IMR-90 (cell line): ENCODE measurements around the gene SLC25A44. TPM values are rescaled to one million over a fixed set of nuclear protein-coding genes. Genes with fewer than 3 reads are reported as not detected.

Experiments
- ATAC-seq: fragments of 200-7000 bp; cut with Tn5 transposase; 2 replicates; pipeline ENCODE4 v1.9.1; 2020; ENCODE audit warnings: low read depth, mild to moderate bottlenecking, moderate library complexity
- BruUV-seq: library from RNA; stranded (reverse); fragments of 400-500 nt; replicated peaks from 2 replicates; lab custom pipeline; 2021; lab: Mats Ljungman, UMichigan
- CTCF ChIA-PET: fragments of 300-600 bp; formaldehyde crosslinking; extraction: SDS; loops from one replicate; lab custom pipeline; 2021; ENCODE audit warnings: antibody characterized with exemption; lab: Yijun Ruan, JAX
- POLR2A ChIA-PET: fragments of 300-600 bp; sonication (Branson Sonifier 250); formaldehyde crosslinking; loops from one replicate; lab custom pipeline; 2022; ENCODE audit warnings: antibody characterized with exemption; ENCODE audit not compliant: unreplicated experiment; lab: Charles Lee
- DNase-seq: peaks from one replicate; pipeline ENCODE4 v3.0.0; 2013
- H2AFZ ChIP-seq: replicated peaks from 2 replicates; pipeline ENCODE3; 2013; ENCODE audit warnings: low read length, mild to moderate bottlenecking; ENCODE audit not compliant: poor library complexity
- H2AK5ac ChIP-seq: 2 replicates; pipeline ENCODE4 v1.6.1; 2013; ENCODE audit warnings: low read depth, low read length, inconsistent platforms
- H2AK9ac ChIP-seq: replicated peaks from 2 replicates; pipeline ENCODE3; 2013; ENCODE audit warnings: mild to moderate bottlenecking, low read depth, low read length, moderate library complexity; ENCODE audit not compliant: poor library complexity
- H2BK120ac ChIP-seq: 2 replicates; pipeline ENCODE4 v1.6.1; 2013; ENCODE audit warnings: low read depth, low read length, inconsistent platforms
- H2BK15ac ChIP-seq: 3 replicates; pipeline ENCODE4 v1.6.1; 2013; ENCODE audit warnings: low read depth, low read length, inconsistent platforms
- H2BK20ac ChIP-seq: 2 replicates; pipeline ENCODE4 v1.6.1; 2013; ENCODE audit warnings: low read depth, mild to moderate bottlenecking, inconsistent platforms, low read length, moderate library complexity
- H2BK5ac ChIP-seq: 2 replicates; pipeline ENCODE4 v1.6.1; 2013; ENCODE audit warnings: mild to moderate bottlenecking, low read depth, low read length, inconsistent platforms; ENCODE audit not compliant: poor library complexity, severe bottlenecking
- H3K14ac ChIP-seq: replicated peaks from 2 replicates; pipeline ENCODE4 v1.6.1; 2013; ENCODE audit warnings: low read depth, low read length, inconsistent platforms
- H3K18ac ChIP-seq: 2 replicates; pipeline ENCODE4 v1.6.1; 2013; ENCODE audit warnings: low read depth, low read length, control low read depth
- H3K23ac ChIP-seq: 2 replicates; pipeline ENCODE4 v1.6.1; 2013; ENCODE audit warnings: low read depth, low read length, inconsistent platforms
- H3K27ac ChIP-seq: 2 replicates; pipeline ENCODE4 v1.5.1; 2013; ENCODE audit warnings: mild to moderate bottlenecking, control low read depth, low read length; ENCODE audit not compliant: insufficient read depth
- H3K27me3 ChIP-seq: 2 replicates; pipeline ENCODE4 v1.6.1; 2013; ENCODE audit warnings: low read length; ENCODE audit not compliant: control insufficient read depth, insufficient read depth
- H3K36me3 ChIP-seq: 2 replicates; pipeline ENCODE4 v1.6.1; 2013; ENCODE audit warnings: low read length, mixed read lengths; ENCODE audit not compliant: control insufficient read depth, insufficient read depth
- H3K4ac ChIP-seq: 2 replicates; pipeline ENCODE4 v1.6.1; 2013; ENCODE audit warnings: low read depth, low read length, inconsistent platforms
- H3K4me1 ChIP-seq: 2 replicates; pipeline ENCODE4 v1.6.1; 2013; ENCODE audit warnings: low read length, mixed read lengths; ENCODE audit not compliant: control insufficient read depth, insufficient read depth
- H3K4me2 ChIP-seq: 2 replicates; pipeline ENCODE4 v1.6.1; 2013; ENCODE audit warnings: low read depth, mild to moderate bottlenecking, control low read depth, low read length, moderate library complexity
- H3K4me3 ChIP-seq: 2 replicates; pipeline ENCODE4 v1.5.1; 2013; ENCODE audit warnings: low read depth, mild to moderate bottlenecking, control low read depth, low read length, moderate library complexity; ENCODE audit not compliant: insufficient read depth
- H3K56ac ChIP-seq: 2 replicates; pipeline ENCODE4 v1.6.1; 2013; ENCODE audit warnings: low read length, inconsistent platforms; ENCODE audit not compliant: insufficient read depth; ENCODE audit errors: extremely low read depth
- H3K79me1 ChIP-seq, 2 experiments: 2 replicates each; pipeline ENCODE4 v1.6.1; 2013; ENCODE audit warnings: low read length in 2 of 2, inconsistent platforms in 1 of 2, low read depth in 1 of 2
- H3K9ac ChIP-seq: 2 replicates; pipeline ENCODE4 v1.6.1; 2013; ENCODE audit warnings: low read depth, low read length, control low read depth
- H3K9me1 ChIP-seq: 2 replicates; pipeline ENCODE4 v1.6.1; 2013; ENCODE audit warnings: low read length, inconsistent platforms; ENCODE audit not compliant: insufficient read depth
- H3K9me3 ChIP-seq: 2 replicates; pipeline ENCODE4 v1.6.1; 2013; ENCODE audit warnings: low read length; ENCODE audit not compliant: control insufficient read depth, insufficient read depth
- H4K20me1 ChIP-seq: 2 replicates; pipeline ENCODE4 v1.6.1; 2013; ENCODE audit warnings: low read length, inconsistent platforms; ENCODE audit not compliant: insufficient read depth
- H4K5ac ChIP-seq: 2 replicates; pipeline ENCODE4 v1.6.1; 2013; ENCODE audit warnings: mild to moderate bottlenecking, low read depth, low read length, control low read depth
- H4K8ac ChIP-seq, 2 experiments: 2 replicates each; pipeline ENCODE4 v1.6.1; 2013; ENCODE audit warnings: low read depth in 2 of 2, low read length in 2 of 2, control low read depth in 1 of 2, inconsistent platforms in 1 of 2
- H4K91ac ChIP-seq: 2 replicates; pipeline ENCODE4 v1.6.1; 2013; ENCODE audit warnings: low read depth, low read length, inconsistent platforms; ENCODE audit not compliant: insufficient read depth
- CEBPB ChIP-seq: IDR thresholded peaks from 2 replicates; pipeline ENCODE4 v1.6.1; 2012; ENCODE audit warnings: low read depth, low read length, improper control_type of control experiment
- MAZ ChIP-seq: IDR thresholded peaks from 2 replicates; pipeline ENCODE4 v1.6.1; 2012; ENCODE audit warnings: low read depth, mild to moderate bottlenecking, low read length, improper control_type of control experiment, moderate library complexity, borderline replicate concordance
- WGBS, 2 experiments: methylation state at CpG; one replicate each; pipeline versions ENCODE4 v1.1.5 to v1.1.7; 2013; ENCODE audit warnings: missing lambda C conversion rate in 2 of 2; ENCODE audit not compliant: insufficient read length in 1 of 2; ENCODE audit errors: extremely low coverage in 2 of 2; 5-methylcytosine and 5-hydroxymethylcytosine counted together
- dilution Hi-C: fragments of 300-500 bp; cut with HindIII; formaldehyde crosslinking; loops from one replicate; pipeline ENCODE4 v1.14.3; 2018; ENCODE audit warnings: low sequenced_read_pairs; ENCODE audit not compliant: unreplicated experiment
- in situ Hi-C: fragments of 300-500 bp; cut with MboI; formaldehyde crosslinking; loops from 3 replicates; pipeline ENCODE4 v1.14.3; 2019; ENCODE audit warnings: low sequenced_read_pairs, inconsistent platforms, mixed read lengths
- intact Hi-C: fragments of 100-400 bp; cut with micrococcal nuclease; formaldehyde crosslinking; loops from 2 replicates; pipeline ENCODE4 v1.10.0; 2022
- polyA plus RNA-seq, 3 experiments: library from polyadenylated mRNA; depleted of rRNA; stranded (reverse); fragments of >200 nt; gene quantifications; 2 replicates each; pipeline ENCODE4 v1.2.3, GENCODE V29; 2012; ENCODE audit warnings: low replicate concordance in 1 of 3
- total RNA-seq: library from RNA; depleted of rRNA; stranded (reverse); fragments of >200 nt; gene quantifications from 2 replicates; pipeline ENCODE4 v1.2.3, GENCODE V29; 2012

SLC25A44 gene
- total and polyA plus RNA-seq, 2 of the 4 experiments (the other 2 are of a cell fraction), result 12.7 to 20.2 TPM

- H3K9me3 ChIP-seq, result no peaks in the 10 kb centered on the region
- peak overlapping the region; percentile 47 for H3K4ac ChIP-seq
- no peaks in the 10 kb centered on the region for H4K20me1 ChIP-seq
- H3K9me1 ChIP-seq, result peaks cover 13% of the 10 kb centered on the region
- peak overlapping the region; percentile 73; the same call in 1 of the 3 replicates for H2BK15ac ChIP-seq
- H4K8ac ChIP-seq, result peak overlapping the region; percentile 59 to 83; a peak in 3 of 4 replicates
- H3K79me1 ChIP-seq, result no peaks in the 10 kb centered on the region
- in situ Hi-C loops (loop anchor here (5.0 kb wide), 1 partner anchor 52 kb away; the partner anchor contains the start of gene PMF1), dilution Hi-C loops (no loop called here), intact Hi-C loops (no loop called here)
- WGBS, 2 experiments, result no CpG with 5 or more reads among the region's 22 CpGs
- no peak overlapping the region for H3K56ac ChIP-seq
- peak overlapping the region; percentile 83 for H3K4me2 ChIP-seq
- peak overlapping the region; percentile 70 for H3K14ac ChIP-seq
- no peak overlapping the region for H2BK20ac ChIP-seq
- peaks cover 8% of the 10 kb centered on the region for H3K4me1 ChIP-seq
- no peak for TF ChIP-seq CEBPB
- peak; percentile 59; the same call in 1 of the 2 replicates for TF ChIP-seq MAZ
- peak overlapping the region; percentile 98 for H2AFZ ChIP-seq
- ATAC-seq (peak; percentile 98), DNase-seq (peak; percentile 58)
- H3K18ac ChIP-seq, result peak overlapping the region; percentile 20; the same call in 1 of the 2 replicates
- peak overlapping the region; percentile 45; the same call in 1 of the 2 replicates for H3K27ac ChIP-seq
- H2AK5ac ChIP-seq, result peak overlapping the region; percentile 29; the same call in 1 of the 2 replicates
- H3K4me3 ChIP-seq, result peak overlapping the region; percentile 39
- ChIA-PET POLR2A (no interaction called here), CTCF (no interaction called here)
- peak overlapping the region; percentile 35; the same call in 1 of the 2 replicates for H2BK120ac ChIP-seq
- H3K36me3 ChIP-seq, result no peaks in the 10 kb centered on the region
- peak overlapping the region; percentile 46 for H3K23ac ChIP-seq
- peak overlapping the region; percentile 64; the same call in 1 of the 2 replicates for H3K9ac ChIP-seq
- H2BK5ac ChIP-seq, result no peak overlapping the region
- H4K5ac ChIP-seq, result peak overlapping the region; percentile 69
- H4K91ac ChIP-seq, result peak overlapping the region; percentile 62; the same call in 1 of the 2 replicates
- H3K27me3 ChIP-seq, result peaks cover 2% of the 10 kb centered on the region; the same call in 1 of the 2 replicates
- peak overlapping the region; percentile 53 for H2AK9ac ChIP-seq
- no TSS peak for BruUV-seq
Observed at GRCh38 chr1:156160743-156161171, 33.1 kb upstream of the SLC25A44 start.
